HCT116 (cell line): ENCODE results near the gene C2orf76.

Source experiments
- CBX3 ChIP-seq: IDR thresholded peaks from 2 replicates; pipeline ENCODE4 v1.6.1; 2012; ENCODE audit warnings: low read depth
- CTCF ChIP-seq, 3 experiments: fragments of 200-600 bp in 1 of 3; sonication (generic) in 1 of 3; IDR thresholded peaks in 2 of 3; conservative IDR thresholded peaks in 1 of 3; 2 replicates each; pipeline ENCODE4 v1.5.1; 2012 to 2017; ENCODE audit warnings: low read depth in 2 of 3, low read length in 2 of 3, antibody characterized with exemption in 1 of 3, borderline replicate concordance in 1 of 3, control low read depth in 1 of 3, mild to moderate bottlenecking in 1 of 3, mixed read lengths in 1 of 3, mixed run types in 1 of 3, moderate library complexity in 1 of 3; ENCODE audit not compliant: insufficient read depth in 1 of 3
- EZH2 ChIP-seq: fragments of 200-600 bp; sonication (generic); IDR thresholded peaks from 2 replicates; pipeline ENCODE4 v1.6.1; 2017; ENCODE audit warnings: antibody characterized with exemption, mixed run types
- EZH2phosphoT487 ChIP-seq: fragments of 200-600 bp; IDR thresholded peaks from 2 replicates; pipeline ENCODE4 v1.6.1; 2018; ENCODE audit warnings: antibody characterized with exemption, borderline replicate concordance
- FOSL1 ChIP-seq: IDR thresholded peaks from 2 replicates; pipeline ENCODE4 v1.6.1; 2012; ENCODE audit warnings: low read depth
- POLR2A ChIP-seq: IDR thresholded peaks from 2 replicates; pipeline ENCODE4 v1.7.0; 2011; ENCODE audit warnings: borderline replicate concordance; ENCODE audit not compliant: insufficient read depth, insufficient read length; ENCODE audit errors: extremely low read depth
- POLR2AphosphoS5 ChIP-seq: IDR thresholded peaks from 2 replicates; pipeline ENCODE4 v1.6.1; 2011; ENCODE audit warnings: mild to moderate bottlenecking, low read depth, low read length, moderate library complexity
- SIN3A ChIP-seq: IDR thresholded peaks from 2 replicates; pipeline ENCODE4 v1.6.1; 2012; ENCODE audit warnings: low read depth
- TCF7L2 ChIP-seq: IDR thresholded peaks from 2 replicates; pipeline ENCODE4 v1.7.0; 2011; ENCODE audit warnings: borderline replicate concordance, inconsistent platforms; ENCODE audit not compliant: insufficient read depth, insufficient read length; ENCODE audit errors: extremely low read depth
- ZNF274 ChIP-seq: fragments of 200-500 bp; sonication (Bioruptor generic); IDR thresholded peaks from 2 replicates; pipeline ENCODE4 v1.6.1; 2014; ENCODE audit warnings: mild to moderate bottlenecking, low read depth, low read length, inconsistent platforms
- TF ChIP-seq, protein P1 (sequence below): IDR thresholded peaks from 2 replicates; pipeline ENCODE4 v1.6.1; 2012; ENCODE audit warnings: low read depth

- TF ChIP-seq CTCF (IDR thresholded peaks at IDR 0.05 in 2 of 3, conservative IDR thresholded peaks at IDR 0.05 in 1 of 3; ENCODE audit: borderline replicate concordance in 1 of 3, insufficient read depth in 1 of 3, low read depth in 2 of 3, low read length in 2 of 3) (no peak), POLR2AphosphoS5 (no peak), ZNF274 (no peak), EZH2 (no peak), FOSL1 (peak; percentile 53), POLR2A (no peak), CBX3 (0 out of 2 replicates have a peak, but pooled peaks have one; percentile 23), TCF7L2 (no peak), SIN3A (no peak), EZH2phosphoT487 (no peak)
- TF ChIP-seq, protein P1, sequence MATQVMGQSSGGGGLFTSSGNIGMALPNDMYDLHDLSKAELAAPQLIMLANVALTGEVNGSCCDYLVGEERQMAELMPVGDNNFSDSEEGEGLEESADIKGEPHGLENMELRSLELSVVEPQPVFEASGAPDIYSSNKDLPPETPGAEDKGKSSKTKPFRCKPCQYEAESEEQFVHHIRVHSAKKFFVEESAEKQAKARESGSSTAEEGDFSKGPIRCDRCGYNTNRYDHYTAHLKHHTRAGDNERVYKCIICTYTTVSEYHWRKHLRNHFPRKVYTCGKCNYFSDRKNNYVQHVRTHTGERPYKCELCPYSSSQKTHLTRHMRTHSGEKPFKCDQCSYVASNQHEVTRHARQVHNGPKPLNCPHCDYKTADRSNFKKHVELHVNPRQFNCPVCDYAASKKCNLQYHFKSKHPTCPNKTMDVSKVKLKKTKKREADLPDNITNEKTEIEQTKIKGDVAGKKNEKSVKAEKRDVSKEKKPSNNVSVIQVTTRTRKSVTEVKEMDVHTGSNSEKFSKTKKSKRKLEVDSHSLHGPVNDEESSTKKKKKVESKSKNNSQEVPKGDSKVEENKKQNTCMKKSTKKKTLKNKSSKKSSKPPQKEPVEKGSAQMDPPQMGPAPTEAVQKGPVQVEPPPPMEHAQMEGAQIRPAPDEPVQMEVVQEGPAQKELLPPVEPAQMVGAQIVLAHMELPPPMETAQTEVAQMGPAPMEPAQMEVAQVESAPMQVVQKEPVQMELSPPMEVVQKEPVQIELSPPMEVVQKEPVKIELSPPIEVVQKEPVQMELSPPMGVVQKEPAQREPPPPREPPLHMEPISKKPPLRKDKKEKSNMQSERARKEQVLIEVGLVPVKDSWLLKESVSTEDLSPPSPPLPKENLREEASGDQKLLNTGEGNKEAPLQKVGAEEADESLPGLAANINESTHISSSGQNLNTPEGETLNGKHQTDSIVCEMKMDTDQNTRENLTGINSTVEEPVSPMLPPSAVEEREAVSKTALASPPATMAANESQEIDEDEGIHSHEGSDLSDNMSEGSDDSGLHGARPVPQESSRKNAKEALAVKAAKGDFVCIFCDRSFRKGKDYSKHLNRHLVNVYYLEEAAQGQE, result no peak
Measured at GRCh38 chr2:119387381-119388129, 20.9 kb upstream of the C2orf76 start.
